Measurements from ENCODE around the gene TEKT4. TPM values are rescaled to one million over a fixed set of nuclear protein-coding genes. Genes with fewer than 3 reads are reported as not detected.
"Not testable (repeated sequence)": the region's sequence is repeated elsewhere in the genome, so short reads cannot be mapped to it uniquely, and the experiment has no call there.

Gene TEKT4
- total RNA-seq, 2 experiments from 2014 or later: not detected

GRCh38 chr2:94872676-94873361, 1.6 kb downstream of the TEKT4 start:
- Mint-ChIP-seq H3K36me3 (ENCODE audit: low read depth) (no peaks in the 10 kb centered on the region), H3K4me1 (no peaks in the 10 kb centered on the region), H3K27me3 (peaks cover 7% of the 10 kb centered on the region), H3K9me3 (no peaks in the 10 kb centered on the region), H3K27ac (peak overlapping the region; percentile 13), H3K4me3 (no peak overlapping the region)
- DNase-seq: no peak
- ChIA-PET CTCF (no interaction called here), POLR2A (no interaction called here)

- no peaks in the 10 kb centered on the region for H3K36me3 Mint-ChIP-seq (ENCODE audit: low read depth)
- H3K4me3 Mint-ChIP-seq: no peak overlapping the region
- H3K27ac Mint-ChIP-seq: no peak overlapping the region
- H3K4me1 Mint-ChIP-seq: no peaks in the 10 kb centered on the region
- ChIA-PET POLR2A (no interaction called here), CTCF (no interaction called here)
- peaks cover 5% of the 10 kb centered on the region for H3K27me3 Mint-ChIP-seq
- DNase-seq: no peak
- no peaks in the 10 kb centered on the region for H3K9me3 Mint-ChIP-seq
Measured at GRCh38 chr2:94873362-94874276, 2.4 kb downstream of the TEKT4 start.

GRCh38 chr2:94874277-94874997, 3.2 kb downstream of the TEKT4 start:
- H3K27me3 Mint-ChIP-seq: peaks cover 3% of the 10 kb centered on the region
- no peak overlapping the region for H3K27ac Mint-ChIP-seq
- ChIA-PET CTCF (no interaction called here), POLR2A (no interaction called here)
- H3K4me3 Mint-ChIP-seq: no peak overlapping the region
- no peaks in the 10 kb centered on the region for H3K4me1 Mint-ChIP-seq
- H3K9me3 Mint-ChIP-seq: no peaks in the 10 kb centered on the region
- H3K36me3 Mint-ChIP-seq (ENCODE audit: low read depth): no peaks in the 10 kb centered on the region
- DNase-seq: peak; percentile 67

- no peaks in the 10 kb centered on the region for H3K9me3 Mint-ChIP-seq
- POLR2A ChIA-PET: no interaction called here
- CTCF ChIA-PET: no interaction called here
- no peaks in the 10 kb centered on the region for H3K36me3 Mint-ChIP-seq (ENCODE audit: low read depth)
- H3K4me1 Mint-ChIP-seq: no peaks in the 10 kb centered on the region
- no peak overlapping the region for H3K4me3 Mint-ChIP-seq
- peaks cover 3% of the 10 kb centered on the region for H3K27me3 Mint-ChIP-seq
- DNase-seq: no peak
- no peak overlapping the region for H3K27ac Mint-ChIP-seq
Measured at GRCh38 chr2:94875064-94875819, 4.0 kb downstream of the TEKT4 start.

DNA sequence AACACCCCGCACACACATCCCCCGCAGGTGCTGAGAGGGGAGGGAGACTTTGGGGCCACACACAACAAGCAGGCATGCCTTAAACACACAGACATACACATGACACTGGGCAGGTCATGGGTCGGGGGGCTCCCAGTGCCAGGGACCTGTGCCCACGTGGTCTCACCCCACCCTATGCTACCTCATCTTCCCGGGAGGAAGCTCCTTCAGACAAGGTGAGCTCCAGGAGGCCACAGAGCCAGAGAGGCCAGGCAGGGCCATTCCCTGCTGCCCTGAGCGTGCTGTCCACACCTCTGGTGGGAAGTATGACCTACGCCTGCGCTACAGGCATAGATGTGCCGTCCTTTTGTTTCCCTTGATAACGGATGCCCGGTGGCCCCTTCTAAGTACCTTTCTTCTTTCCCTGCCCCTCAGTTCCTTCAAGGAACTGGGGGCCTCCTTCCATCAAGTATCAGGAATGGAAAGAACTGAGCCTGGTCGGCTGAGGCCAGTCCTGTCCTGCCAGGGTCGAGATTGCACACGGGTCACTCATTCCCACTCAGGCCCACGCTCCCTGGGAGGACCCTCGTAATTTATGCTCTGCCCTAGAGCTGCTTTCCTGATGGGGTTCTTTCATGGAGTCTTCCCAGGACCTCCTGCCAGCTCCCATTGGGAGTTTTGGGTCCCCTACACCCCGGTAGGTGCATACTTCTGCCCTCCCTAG, 4.7 kb downstream of the TEKT4 start:
- Mint-ChIP-seq H3K27me3 (peaks cover 3% of the 10 kb centered on the region), H3K27ac (no peak overlapping the region), H3K9me3 (no peaks in the 10 kb centered on the region), H3K36me3 (ENCODE audit: low read depth) (no peaks in the 10 kb centered on the region), H3K4me1 (no peaks in the 10 kb centered on the region), H3K4me3 (no peak overlapping the region)
- DNase-seq: no peak
- ChIA-PET POLR2A (no interaction called here), CTCF (no interaction called here)

GRCh38 chr2:94876523-94876863, 5.3 kb downstream of the TEKT4 start:
- no peak overlapping the region for H3K27ac Mint-ChIP-seq
- H3K4me1 Mint-ChIP-seq: no peaks in the 10 kb centered on the region
- ChIA-PET POLR2A (no interaction called here), CTCF (no interaction called here)
- peaks cover 3% of the 10 kb centered on the region for H3K27me3 Mint-ChIP-seq
- H3K9me3 Mint-ChIP-seq: no peaks in the 10 kb centered on the region
- no peak for DNase-seq
- H3K36me3 Mint-ChIP-seq (ENCODE audit: low read depth): no peaks in the 10 kb centered on the region
- no peak overlapping the region for H3K4me3 Mint-ChIP-seq

GRCh38 chr2:94877129-94877528, 5.9 kb downstream of the TEKT4 start:
- POLR2A ChIA-PET: no interaction called here
- no peak overlapping the region for H3K27ac Mint-ChIP-seq
- no peaks in the 10 kb centered on the region for H3K4me1 Mint-ChIP-seq
- DNase-seq: no peak
- H3K9me3 Mint-ChIP-seq: no peaks in the 10 kb centered on the region
- no peak overlapping the region for H3K4me3 Mint-ChIP-seq
- peaks cover 3% of the 10 kb centered on the region for H3K27me3 Mint-ChIP-seq
- no peaks in the 10 kb centered on the region for H3K36me3 Mint-ChIP-seq (ENCODE audit: low read depth)
- CTCF ChIA-PET: interaction anchor here (0.6 kb wide), 1 partner anchor 21 kb away, joined by 3 read pairs; no protein-coding TSS in a partner anchor

- H3K27me3 Mint-ChIP-seq; H3K36me3 Mint-ChIP-seq (ENCODE audit: low read depth); H3K27ac Mint-ChIP-seq; H3K4me3 Mint-ChIP-seq; H3K4me1 Mint-ChIP-seq; H3K9me3 Mint-ChIP-seq; DNase-seq; POLR2A ChIA-PET; CTCF ChIA-PET: not testable (repeated sequence)
Measured at GRCh38 chr2:94878575-94878974, 7.3 kb downstream of the TEKT4 start.

DNA sequence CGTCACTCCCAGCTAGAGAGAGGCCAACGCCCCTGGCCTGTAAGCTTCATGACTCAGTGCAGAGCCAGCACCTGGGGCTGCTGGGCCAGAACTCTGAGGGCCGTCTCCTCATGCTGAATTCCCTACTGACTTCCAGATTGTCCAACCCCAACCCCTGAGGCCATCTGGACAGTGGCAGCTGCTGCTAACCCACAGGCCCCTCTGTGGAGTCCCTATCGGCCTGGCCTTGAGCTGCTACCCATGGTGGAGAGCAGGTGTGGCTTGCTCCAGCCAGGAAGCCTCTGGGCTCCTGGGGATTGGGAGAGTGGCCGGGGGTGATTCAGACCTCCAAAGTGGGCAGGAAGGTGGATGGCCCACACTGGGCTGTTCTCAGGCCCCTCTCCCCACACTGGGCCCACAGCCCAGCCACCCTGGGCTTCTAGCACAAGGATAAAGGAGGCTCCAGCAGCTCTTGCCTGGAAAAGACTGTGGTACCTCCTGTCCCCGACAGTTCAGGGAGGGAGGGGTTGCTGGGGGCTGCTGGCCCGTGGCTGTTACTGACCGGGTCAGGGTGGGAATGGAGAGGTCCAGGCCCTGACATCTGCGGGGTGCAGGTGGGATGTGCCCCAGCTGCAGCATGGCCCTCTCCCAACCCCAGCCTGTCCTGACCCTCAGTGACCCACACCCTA, 8.2 kb downstream of the TEKT4 start:
- ChIA-PET CTCF (no interaction called here), POLR2A (no interaction called here)
- Mint-ChIP-seq H3K4me3 (no peak overlapping the region), H3K27me3 (peaks cover 2% of the 10 kb centered on the region), H3K36me3 (ENCODE audit: low read depth) (no peaks in the 10 kb centered on the region), H3K27ac (no peak overlapping the region), H3K4me1 (no peaks in the 10 kb centered on the region), H3K9me3 (no peaks in the 10 kb centered on the region)
- no peak for DNase-seq

- Mint-ChIP-seq H3K27ac (no peak overlapping the region), H3K27me3 (peaks cover 6% of the 10 kb centered on the region), H3K4me3 (no peak overlapping the region), H3K36me3 (ENCODE audit: low read depth) (no peaks in the 10 kb centered on the region), H3K9me3 (no peaks in the 10 kb centered on the region), H3K4me1 (no peaks in the 10 kb centered on the region)
- ChIA-PET CTCF (no interaction called here), POLR2A (no interaction called here)
- no peak for DNase-seq
Measured at GRCh38 chr2:94879982-94880377, 8.8 kb downstream of the TEKT4 start.

GRCh38 chr2:94880507-94880906, 9.3 kb downstream of the TEKT4 start:
- POLR2A ChIA-PET: no interaction called here
- H3K27me3 Mint-ChIP-seq: peaks cover 7% of the 10 kb centered on the region
- no peak overlapping the region for H3K4me3 Mint-ChIP-seq
- CTCF ChIA-PET: no interaction called here
- no peak for DNase-seq
- H3K36me3 Mint-ChIP-seq (ENCODE audit: low read depth): no peaks in the 10 kb centered on the region
- no peaks in the 10 kb centered on the region for H3K4me1 Mint-ChIP-seq
- no peak overlapping the region for H3K27ac Mint-ChIP-seq
- H3K9me3 Mint-ChIP-seq: no peaks in the 10 kb centered on the region

DNA sequence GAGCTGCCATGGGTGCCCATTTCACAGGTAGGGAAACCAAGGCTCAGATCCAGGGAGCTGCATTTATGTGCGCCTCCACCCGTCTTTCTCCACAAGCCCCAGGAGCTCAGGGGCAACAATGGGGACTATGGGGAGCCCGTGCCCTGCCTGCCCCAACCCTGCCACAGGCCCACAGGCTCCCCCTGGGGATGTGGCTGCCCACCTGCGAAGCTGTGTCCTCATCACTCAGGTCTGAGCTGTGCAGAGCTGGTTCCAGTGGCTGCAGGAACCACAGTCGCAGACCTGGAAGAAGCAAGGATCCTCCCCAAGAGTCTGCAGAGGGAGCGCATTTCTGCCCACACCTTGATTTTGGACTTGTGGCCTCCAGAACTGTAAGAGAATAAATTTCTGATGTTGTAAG, 9.8 kb downstream of the TEKT4 start:
- H3K9me3 Mint-ChIP-seq: no peaks in the 10 kb centered on the region
- no peak for DNase-seq
- H3K4me3 Mint-ChIP-seq: no peak overlapping the region
- no peaks in the 10 kb centered on the region for H3K4me1 Mint-ChIP-seq
- CTCF ChIA-PET: no interaction called here
- H3K27ac Mint-ChIP-seq: no peak overlapping the region
- POLR2A ChIA-PET: no interaction called here
- H3K36me3 Mint-ChIP-seq (ENCODE audit: low read depth): no peaks in the 10 kb centered on the region
- H3K27me3 Mint-ChIP-seq: peaks cover 7% of the 10 kb centered on the region
